SK-N-SH (cell line): ENCODE data around the gene BTBD9. TPM values are rescaled to one million over a fixed set of nuclear protein-coding genes. Genes with fewer than 3 reads are reported as not detected.

Experiments
- CTCF ChIA-PET: fragments of 300-600, 350-600 bp; formaldehyde crosslinking; extraction: SDS; loops from one replicate; lab custom pipeline; 2021; lab: Yijun Ruan, JAX
- POLR2A ChIA-PET: fragments of 350-600 bp; sonication (Branson Sonifier 250); formaldehyde crosslinking; extraction: SDS; loops from one replicate; lab custom pipeline; 2020; ENCODE audit warnings: antibody characterized with exemption, inconsistent platforms; lab: Yijun Ruan, JAX
- DNase-seq: peaks from one replicate; pipeline ENCODE4 v3.0.0; 2012
- H2AFZ ChIP-seq: fragments of 200-600 bp; sonication (generic); 2 replicates; pipeline ENCODE4 v1.8.1; 2016; ENCODE audit warnings: antibody characterized with exemption, mild to moderate bottlenecking, low read depth
- H3F3A ChIP-seq: fragments of 200-600 bp; sonication (generic); replicated peaks from 2 replicates; pipeline ENCODE3; 2016; ENCODE audit warnings: antibody characterized with exemption, mild to moderate bottlenecking; ENCODE audit not compliant: insufficient read depth
- H3K27ac ChIP-seq, 2 experiments: fragments of 200-500 bp in 1 of 2; fragments of 200-600 bp in 1 of 2; sonication (Bioruptor generic) in 1 of 2; sonication (generic), shearing (Covaris generic) in 1 of 2; 2 replicates each; pipeline versions ENCODE4 v1.5.1 to v1.6.1; 2014 to 2016; ENCODE audit warnings: low read depth in 2 of 2, inconsistent platforms in 1 of 2, low read length in 1 of 2, mild to moderate bottlenecking in 1 of 2, mixed read lengths in 1 of 2
- H3K27me3 ChIP-seq: fragments of 200-600 bp; sonication (generic), shearing (Covaris generic); 2 replicates; pipeline ENCODE4 v1.6.1; 2016; ENCODE audit warnings: mixed run types; ENCODE audit not compliant: insufficient read depth
- H3K36me3 ChIP-seq, 2 experiments: fragments of 200-500 bp in 1 of 2; fragments of 200-600 bp in 1 of 2; sonication (Bioruptor generic) in 1 of 2; sonication (generic) in 1 of 2; replicated peaks in 1 of 2; 2 replicates each; pipeline versions ENCODE3 to v1.5.1; 2014 to 2016; ENCODE audit warnings: low read length in 1 of 2, mild to moderate bottlenecking in 1 of 2; ENCODE audit not compliant: insufficient read depth in 2 of 2, control insufficient read depth in 1 of 2
- H3K4me1 ChIP-seq, 2 experiments: fragments of 200-500 bp in 1 of 2; fragments of 200-600 bp in 1 of 2; sonication (Bioruptor generic) in 1 of 2; sonication (generic), shearing (Covaris generic) in 1 of 2; 2 replicates each; pipeline versions ENCODE4 v1.5.1 to v1.6.1; 2014 to 2016; ENCODE audit warnings: low read depth in 1 of 2, low read length in 1 of 2, mixed run types in 1 of 2; ENCODE audit not compliant: insufficient read depth in 2 of 2, control insufficient read depth in 1 of 2
- H3K4me2 ChIP-seq: fragments of 200-600 bp; sonication (generic), shearing (Covaris generic); 2 replicates; pipeline ENCODE4 v1.6.1; 2017; ENCODE audit warnings: mixed run types
- H3K4me3 ChIP-seq, 2 experiments: fragments of 200-500 bp in 1 of 2; fragments of 200-600 bp in 1 of 2; sonication (Bioruptor generic) in 1 of 2; sonication (generic), shearing (Covaris generic) in 1 of 2; 2 replicates each; pipeline versions ENCODE4 v1.5.1 to v1.8.1; 2014 to 2016; ENCODE audit warnings: low read depth in 2 of 2, inconsistent platforms in 1 of 2, low read length in 1 of 2, mild to moderate bottlenecking in 1 of 2, mixed read lengths in 1 of 2, moderate library complexity in 1 of 2
- H3K79me2 ChIP-seq: fragments of 200-600 bp; sonication (generic); 2 replicates; pipeline ENCODE4 v1.8.1; 2017; ENCODE audit warnings: mild to moderate bottlenecking; ENCODE audit not compliant: insufficient read depth
- H3K9ac ChIP-seq: fragments of 200-600 bp; sonication (generic); 2 replicates; pipeline ENCODE4 v1.6.1; 2017; ENCODE audit warnings: mixed run types
- H3K9me2 ChIP-seq: fragments of 200-600 bp; sonication (generic); 2 replicates; pipeline ENCODE4 v1.6.1; 2017; ENCODE audit warnings: mixed run types
- H3K9me3 ChIP-seq: fragments of 200-600 bp; sonication (generic); 2 replicates; pipeline ENCODE4 v1.6.1; 2017; ENCODE audit warnings: mixed run types, mild to moderate bottlenecking, moderate library complexity
- H4K20me1 ChIP-seq: fragments of 200-600 bp; sonication (generic); 2 replicates; pipeline ENCODE4 v1.6.1; 2017; ENCODE audit warnings: mild to moderate bottlenecking, mixed run types; ENCODE audit not compliant: insufficient read depth
- CHD2 ChIP-seq: fragments of 150-350 bp; IDR thresholded peaks from 2 replicates; pipeline ENCODE4 v1.6.1; 2018; ENCODE audit warnings: low read length; ENCODE audit not compliant: partially characterized antibody
- ELF1 ChIP-seq: IDR thresholded peaks from 2 replicates; pipeline ENCODE4 v1.4.0; 2012
- FOSL2 ChIP-seq: IDR thresholded peaks from 2 replicates; pipeline ENCODE4 v1.4.0; 2012; ENCODE audit warnings: low read depth, mild to moderate bottlenecking, moderate library complexity, borderline replicate concordance
- FOXJ3 ChIP-seq: sonication (generic); formaldehyde crosslinking; IDR thresholded peaks from 2 replicates; pipeline ENCODE4 v1.5.1; 2020; ENCODE audit warnings: mild to moderate bottlenecking, missing genetic modification reagents
- MEF2A ChIP-seq: IDR thresholded peaks from 2 replicates; pipeline ENCODE4 v1.4.0; 2012; ENCODE audit warnings: low read depth, borderline replicate concordance
- MXI1 ChIP-seq: IDR thresholded peaks from 2 replicates; pipeline ENCODE4 v1.6.1; 2012; ENCODE audit warnings: mild to moderate bottlenecking, low read depth, low read length, improper control_type of control experiment
- NRF1 ChIP-seq: IDR thresholded peaks from 2 replicates; pipeline ENCODE4 v1.6.1; 2012; ENCODE audit warnings: low read depth, mild to moderate bottlenecking, low read length
- POLR2AphosphoS5 ChIP-seq: IDR thresholded peaks from 2 replicates; pipeline ENCODE4 v1.6.1; 2012; ENCODE audit warnings: low read depth, low read length
- RCOR1 ChIP-seq: fragments of 150-350 bp; IDR thresholded peaks from 2 replicates; pipeline ENCODE4 v1.6.1; 2017; ENCODE audit warnings: antibody characterized with exemption, low read length
- RFX5 ChIP-seq: IDR thresholded peaks from 2 replicates; pipeline ENCODE4 v1.6.1; 2012; ENCODE audit warnings: mild to moderate bottlenecking, improper control_type of control experiment, low read length
- SIN3A ChIP-seq: IDR thresholded peaks from 2 replicates; pipeline ENCODE4 v1.6.1; 2012; ENCODE audit warnings: low read depth, mild to moderate bottlenecking, low read length, moderate library complexity, borderline replicate concordance
- SMC3 ChIP-seq: IDR thresholded peaks from 2 replicates; pipeline ENCODE4 v1.6.1; 2012; ENCODE audit warnings: low read depth, low read length, improper control_type of control experiment
- TCF12 ChIP-seq: IDR thresholded peaks from 2 replicates; pipeline ENCODE4 v1.4.0; 2012
- YY1 ChIP-seq: IDR thresholded peaks from 2 replicates; pipeline ENCODE4 v1.4.0; 2012; ENCODE audit warnings: low read depth, mild to moderate bottlenecking
- WGBS: methylation state at CpG from one replicate; pipeline ENCODE4 v1.1.6; 2017; ENCODE audit warnings: low lambda C conversion rate; 5-methylcytosine and 5-hydroxymethylcytosine counted together
- polyA plus RNA-seq, 3 experiments: library from polyadenylated mRNA; depleted of rRNA; stranded (reverse); fragments of >200 nt; gene quantifications; 2 replicates each; pipeline ENCODE4 v1.2.3, GENCODE V29; 2012
- TF ChIP-seq, protein P1 (sequence below): IDR thresholded peaks from 2 replicates; pipeline ENCODE4 v1.4.0; 2012; ENCODE audit warnings: low read depth
- TF ChIP-seq, protein P2 (sequence below): fragments of 150-350 bp; IDR thresholded peaks from 2 replicates; pipeline ENCODE4 v1.6.1; 2016; ENCODE audit warnings: mild to moderate bottlenecking, low read depth, low read length

Gene BTBD9
- polyA plus RNA-seq, 1 of the 3 experiments (the other 2 are of a cell fraction): 2.2 TPM

DNA sequence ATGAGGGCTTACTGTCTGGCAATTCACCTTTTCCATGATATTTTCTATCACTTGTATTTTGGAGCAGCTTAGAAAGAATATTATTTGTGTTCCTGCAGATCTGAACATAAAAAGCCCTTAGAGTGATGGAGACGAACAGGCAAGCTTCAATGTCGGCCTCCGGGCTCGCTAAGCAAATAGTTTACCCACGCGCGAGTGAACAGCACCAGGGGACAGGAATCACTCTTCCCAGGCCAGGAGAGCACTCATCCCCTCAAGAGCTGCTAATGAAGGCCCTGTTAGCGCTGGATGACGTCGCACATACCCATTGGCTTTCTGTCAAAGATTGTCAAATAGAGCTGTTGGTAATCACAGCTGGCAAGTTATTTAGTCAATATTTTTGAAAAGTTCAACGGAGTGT lies 424.5 kb downstream of the BTBD9 start (continued):
- TF ChIP-seq NRF1 (no peak), POLR2AphosphoS5 (no peak), YY1 (no peak), RCOR1 (no peak), SMC3 (no peak)
- TF ChIP-seq, all 33 proteins: peak for 0

DNA sequence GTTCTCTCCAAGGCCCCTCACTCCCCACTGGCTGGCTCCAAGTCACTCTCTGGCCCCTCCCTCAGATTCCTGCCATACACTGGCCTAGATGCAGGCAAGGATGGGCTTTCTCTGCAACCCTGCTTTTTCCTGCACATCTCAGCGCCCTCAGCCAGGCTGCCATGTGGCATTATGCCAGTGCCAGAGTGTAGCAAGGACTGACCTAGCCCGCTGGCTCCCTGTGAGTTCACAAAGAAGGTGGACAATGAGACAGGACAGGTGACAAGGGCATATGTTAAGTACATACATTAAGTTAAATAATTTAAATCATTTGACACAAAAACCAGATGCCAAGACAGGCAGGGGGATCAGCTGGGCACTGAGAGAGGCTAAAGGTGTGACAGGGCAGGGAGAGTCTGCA lies 425.6 kb downstream of the BTBD9 start:
- WGBS: 91% methylated on average over 2 of the region's 2 CpGs
- no peak overlapping the region for H3K4me3 ChIP-seq
- TF ChIP-seq ELF1: no peak
- TF ChIP-seq RCOR1: no peak
- no peak for TF ChIP-seq RFX5
- TF ChIP-seq, protein P1, sequence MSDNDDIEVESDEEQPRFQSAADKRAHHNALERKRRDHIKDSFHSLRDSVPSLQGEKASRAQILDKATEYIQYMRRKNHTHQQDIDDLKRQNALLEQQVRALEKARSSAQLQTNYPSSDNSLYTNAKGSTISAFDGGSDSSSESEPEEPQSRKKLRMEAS: no peak
- no peak for TF ChIP-seq FOSL2
- TF ChIP-seq, protein P2, sequence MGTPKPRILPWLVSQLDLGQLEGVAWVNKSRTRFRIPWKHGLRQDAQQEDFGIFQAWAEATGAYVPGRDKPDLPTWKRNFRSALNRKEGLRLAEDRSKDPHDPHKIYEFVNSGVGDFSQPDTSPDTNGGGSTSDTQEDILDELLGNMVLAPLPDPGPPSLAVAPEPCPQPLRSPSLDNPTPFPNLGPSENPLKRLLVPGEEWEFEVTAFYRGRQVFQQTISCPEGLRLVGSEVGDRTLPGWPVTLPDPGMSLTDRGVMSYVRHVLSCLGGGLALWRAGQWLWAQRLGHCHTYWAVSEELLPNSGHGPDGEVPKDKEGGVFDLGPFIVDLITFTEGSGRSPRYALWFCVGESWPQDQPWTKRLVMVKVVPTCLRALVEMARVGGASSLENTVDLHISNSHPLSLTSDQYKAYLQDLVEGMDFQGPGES: no peak
- TF ChIP-seq YY1: no peak
- no peak for TF ChIP-seq CHD2
- no peak for TF ChIP-seq NRF1
- no peak for TF ChIP-seq MXI1
- TF ChIP-seq SIN3A: no peak
- TF ChIP-seq POLR2AphosphoS5: no peak
- TF ChIP-seq TCF12: no peak
- no peak for TF ChIP-seq SMC3
- no peak for TF ChIP-seq MEF2A
- no peak overlapping the region for H3K9ac ChIP-seq
- no peak overlapping the region for H3K4me2 ChIP-seq
- POLR2A ChIA-PET: no interaction called here
- no peaks in the 10 kb centered on the region for H3K27me3 ChIP-seq
- CTCF ChIA-PET: interaction anchor here (1.5 kb wide), 1 partner anchor 280 kb away, joined by 5 read pairs; no protein-coding TSS in a partner anchor
- no peaks in the 10 kb centered on the region for H3K79me2 ChIP-seq
- peaks cover 9 to 51% of the 10 kb centered on the region in 2 experiments; a peak in 3 of 4 replicates for H3K4me1 ChIP-seq
- H3K27ac ChIP-seq: peak overlapping the region in 1 of 2 experiments; percentile 41; a peak in 1 of 4 replicates
- no peaks in the 10 kb centered on the region for H3K9me3 ChIP-seq
- no peaks in the 10 kb centered on the region for H3K9me2 ChIP-seq
- DNase-seq: no peak
- no peak overlapping the region for H2AFZ ChIP-seq
- H3K36me3 ChIP-seq: no peaks in the 10 kb centered on the region
- H3F3A ChIP-seq: no peaks in the 10 kb centered on the region
- H4K20me1 ChIP-seq: no peaks in the 10 kb centered on the region

DNA sequence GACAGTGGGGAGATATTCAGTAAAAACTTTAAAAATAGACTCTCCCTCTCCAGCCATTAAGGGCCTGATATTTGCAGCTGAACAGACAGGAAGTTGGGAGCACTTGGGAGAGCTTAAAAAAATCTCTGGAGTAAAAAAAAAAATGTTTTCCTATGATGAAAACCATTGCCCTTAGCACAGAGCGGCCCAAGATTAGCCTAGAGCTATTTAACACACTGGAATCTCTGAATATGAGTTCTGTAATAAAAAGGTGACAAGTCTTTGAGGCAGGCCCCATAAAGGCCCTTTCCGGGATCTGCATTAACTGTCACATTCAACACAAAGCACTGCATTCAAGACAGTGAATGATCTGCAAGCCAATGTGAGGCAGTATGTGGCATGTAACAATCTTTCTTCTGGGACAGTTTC lies 426.5 kb downstream of the BTBD9 start:
- peak overlapping the region in 1 of 2 experiments; percentile 72; a peak in 2 of 4 replicates for H3K27ac ChIP-seq
- POLR2A ChIA-PET: no interaction called here
- 90% methylated on average over 2 of the region's 2 CpGs for WGBS

More for the DNA sequence above, 426.5 kb downstream of the BTBD9 start:
- Histone ChIP-seq H3F3A (no peaks in the 10 kb centered on the region), H3K9me3 (no peaks in the 10 kb centered on the region), H3K36me3 (no peaks in the 10 kb centered on the region), H4K20me1 (no peaks in the 10 kb centered on the region), H3K27me3 (no peaks in the 10 kb centered on the region), H3K79me2 (no peaks in the 10 kb centered on the region), H3K9me2 (no peaks in the 10 kb centered on the region), H3K4me1 (peaks cover 9 to 53% of the 10 kb centered on the region in 2 experiments; a peak in 3 of 4 replicates), H3K4me3 (no peak overlapping the region), H2AFZ (no peak overlapping the region; the same call in 1 of the 2 replicates), H3K9ac (no peak overlapping the region), H3K4me2 (no peak overlapping the region)
- CTCF ChIA-PET: interaction anchor here (1.0 kb wide), 1 partner anchor 281 kb away, joined by 4 read pairs; no protein-coding TSS in a partner anchor
- no peak for DNase-seq
- TF ChIP-seq FOXJ3 (CRISPR knock-in tag) (no peak), FOSL2 (no peak)
